ENCODE results near the gene NETO2. TPM values are rescaled to one million over a fixed set of nuclear protein-coding genes. Genes with fewer than 3 reads are reported as not detected.

The NETO2 gene
- total and polyA plus RNA-seq, 2 donors (not counting 3 experiments of a cell fraction or from before 2014, with no cell fraction given) = 18.4 to 24.8 TPM

GRCh38 chr16:47035436-47035835 is 108.3 kb downstream of the NETO2 start:
- FAIRE-seq (no peak), DNase-seq (ENCODE audit: low read depth, low spot score) (no peak)
- CTCF ChIA-PET = interaction anchor here (1.7 to 2.6 kb wide), 2 partner anchors 106 to 1129 kb away, joined by 4 to 10 read pairs; no protein-coding TSS in a partner anchor
- peaks cover 0 to 2% of the 10 kb centered on the region in 2 experiments for H3K27me3 ChIP-seq (ENCODE audit: control insufficient read depth in 2 of 2, insufficient read depth in 2 of 2, low read length in 2 of 2)
- no peak overlapping the region for H3K4me3 ChIP-seq (replicated peaks in 1 of 3; ENCODE audit: insufficient read depth in 1 of 3, low read depth in 1 of 3, low read length in 3 of 3)
- intact Hi-C loops (cut with micrococcal nuclease) (no loop called here), dilution Hi-C loops (cut with MboI; ENCODE audit: extremely low pct_ligation_motif_present, low sequenced_read_pairs) (no loop called here)
- H4K20me1 ChIP-seq (replicated peaks; ENCODE audit: control insufficient read depth, extremely low read depth, insufficient read depth, low read length) = no peaks in the 10 kb centered on the region
- H3K4me2 ChIP-seq (ENCODE audit: insufficient read depth, low read length) = no peak overlapping the region
- no peaks in the 10 kb centered on the region for H3K36me3 ChIP-seq (ENCODE audit: control insufficient read depth in 2 of 2, extremely low read depth in 1 of 2, insufficient read depth in 2 of 2, low read length in 2 of 2)
- no peak overlapping the region for H3K27ac ChIP-seq (ENCODE audit: insufficient read depth, low read depth, low read length)
- POLR2A ChIA-PET = no interaction called here
- no peak overlapping the region for H3K9ac ChIP-seq (replicated peaks; ENCODE audit: extremely low read depth, insufficient read depth, low read length)
- H3K79me2 ChIP-seq (ENCODE audit: control insufficient read depth, insufficient read depth, low read length) = no peaks in the 10 kb centered on the region
- H2AFZ ChIP-seq (ENCODE audit: low read depth, low read length) = no peak overlapping the region
- H3K9me1 ChIP-seq (replicated peaks; ENCODE audit: control insufficient read depth, extremely low read depth, insufficient read depth, low read length) = no peaks in the 10 kb centered on the region
- TF ChIP-seq POLR2A (IDR thresholded peaks at IDR 0.05; ENCODE audit: low read depth, low read length) = no peak
- no peak for TF ChIP-seq FOS (IDR thresholded peaks at IDR 0.05; ENCODE audit: borderline replicate concordance, insufficient read depth, low read length)
- TF ChIP-seq MYC (IDR thresholded peaks at IDR 0.05; ENCODE audit: low read depth, low read length) = no peak
- TF ChIP-seq POLR2AphosphoS5 (IDR thresholded peaks at IDR 0.05; ENCODE audit: insufficient read depth, low read depth, low read length) = no peak
- no peak for TF ChIP-seq MAX (IDR thresholded peaks at IDR 0.05; ENCODE audit: insufficient read depth, insufficient read length)
- TF ChIP-seq EZH2 (IDR thresholded peaks at IDR 0.05; ENCODE audit: borderline replicate concordance, low read depth, low read length, severe bottlenecking) = no peak
- no peak for TF ChIP-seq CTCF (IDR thresholded peaks at IDR 0.05; ENCODE audit: extremely low read depth in 1 of 2, insufficient read depth in 1 of 2, low read depth in 1 of 2, low read length in 2 of 2)
- TF ChIP-seq GATA2 (IDR thresholded peaks at IDR 0.05; ENCODE audit: insufficient read depth, insufficient read length, low read depth, low read length) = no peak
- TF ChIP-seq JUN (IDR thresholded peaks at IDR 0.05; ENCODE audit: borderline replicate concordance, insufficient read depth, insufficient read length, low read depth) = no peak
- no peaks in the 10 kb centered on the region for H3K9me3 ChIP-seq (replicated peaks; ENCODE audit: control insufficient read depth, insufficient read depth, low read length)
- no TSS peak for BruUV-seq (replicated peaks)
- no peaks in the 10 kb centered on the region for H3K4me1 ChIP-seq (ENCODE audit: control insufficient read depth, extremely low read depth, insufficient read depth, low read length)

Measured in endothelial cell of umbilical vein (primary cell).